Osteoblast (primary cell): Measurements from ENCODE around the gene SUSD4. TPM values are rescaled to one million over a fixed set of nuclear protein-coding genes. Genes with fewer than 3 reads are reported as not detected.
A peak's percentile ranks its signal among the peaks of the same experiment; 100 is the strongest.

Source experiments
- DNase-seq: peaks from one replicate; pipeline ENCODE4 v3.0.0; 2011; ENCODE audit warnings: low spot score, mixed read lengths; ENCODE audit not compliant: insufficient read length; ENCODE audit errors: missing footprints
- H2AFZ ChIP-seq: 2 replicates; pipeline ENCODE4 v1.6.0; 2011; ENCODE audit warnings: mild to moderate bottlenecking, low read length
- H3K27ac ChIP-seq: 2 replicates; pipeline ENCODE4 v1.5.1; 2011; ENCODE audit warnings: mild to moderate bottlenecking, low read depth, low read length, moderate library complexity
- H3K27me3 ChIP-seq: 2 replicates; pipeline ENCODE4 v1.6.0; 2012; ENCODE audit warnings: mild to moderate bottlenecking, control low read depth, inconsistent platforms, low read length, moderate library complexity; ENCODE audit not compliant: insufficient read depth
- H3K36me3 ChIP-seq: 2 replicates; pipeline ENCODE4 v1.5.1; 2011; ENCODE audit warnings: mild to moderate bottlenecking, low read length, control low read depth, moderate library complexity; ENCODE audit not compliant: insufficient read depth
- H3K4me1 ChIP-seq: 2 replicates; pipeline ENCODE4 v1.5.1; 2011; ENCODE audit warnings: mild to moderate bottlenecking, low read length, control low read depth, moderate library complexity; ENCODE audit not compliant: insufficient read depth
- H3K4me2 ChIP-seq: 2 replicates; pipeline ENCODE4 v1.6.0; 2011; ENCODE audit warnings: mild to moderate bottlenecking, low read length; ENCODE audit not compliant: insufficient read depth
- H3K4me3 ChIP-seq: fragments of 200-600 bp; sonication (generic); 3 replicates; pipeline ENCODE4 v1.5.1; 2012; ENCODE audit warnings: mild to moderate bottlenecking, low read length, inconsistent platforms; ENCODE audit not compliant: insufficient read depth
- H3K79me2 ChIP-seq: 2 replicates; pipeline ENCODE4 v1.6.0; 2012; ENCODE audit warnings: mild to moderate bottlenecking, low read length, control low read depth, inconsistent platforms; ENCODE audit not compliant: insufficient read depth
- H3K9me3 ChIP-seq: 2 replicates; pipeline ENCODE4 v1.5.1; 2011; ENCODE audit warnings: low read depth, low read length, control low read depth
- H4K20me1 ChIP-seq: 2 replicates; pipeline ENCODE4 v1.6.0; 2012; ENCODE audit warnings: mild to moderate bottlenecking, low read length, control low read depth; ENCODE audit not compliant: insufficient read depth
- small RNA-seq: library from RNA; depleted of rRNA; stranded (forward); fragments of <200 nt; gene quantifications from one replicate; pipeline ENCODE3, GENCODE V24; 2012
- total RNA-seq: library from RNA; depleted of rRNA; stranded (reverse); fragments of >200 nt; gene quantifications from 2 replicates; pipeline ENCODE4 v1.2.3, GENCODE V29; 2012
- TF ChIP-seq, protein P1 (sequence below): IDR thresholded peaks from 2 replicates; pipeline ENCODE4 v1.5.1; 2011; ENCODE audit warnings: mild to moderate bottlenecking, low read depth, low read length, moderate library complexity; ENCODE audit errors: extremely low read depth

SUSD4 gene
- total RNA-seq, 1 donor, result not detected

DNA sequence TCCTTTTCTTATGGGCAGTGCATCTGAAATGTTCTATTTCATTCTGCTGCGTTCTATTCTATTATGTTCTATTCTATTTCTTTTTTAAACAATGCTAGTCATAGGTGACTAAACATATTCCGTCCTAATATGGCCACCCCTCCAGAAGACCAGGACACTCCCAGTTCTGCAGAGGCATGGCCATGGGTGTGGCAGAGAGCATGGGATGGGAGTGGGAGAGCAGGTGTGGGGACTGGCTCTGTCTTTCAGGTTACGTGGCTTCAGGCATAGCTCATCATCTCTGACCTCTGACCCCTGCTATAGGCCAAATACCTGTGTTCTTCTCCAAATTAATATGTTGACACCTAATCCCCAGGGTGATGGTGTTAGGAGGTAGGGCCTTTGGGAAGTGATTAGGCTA, 187.5 kb downstream of the SUSD4 start:
- no peak for DNase-seq
- TF ChIP-seq, protein P1, sequence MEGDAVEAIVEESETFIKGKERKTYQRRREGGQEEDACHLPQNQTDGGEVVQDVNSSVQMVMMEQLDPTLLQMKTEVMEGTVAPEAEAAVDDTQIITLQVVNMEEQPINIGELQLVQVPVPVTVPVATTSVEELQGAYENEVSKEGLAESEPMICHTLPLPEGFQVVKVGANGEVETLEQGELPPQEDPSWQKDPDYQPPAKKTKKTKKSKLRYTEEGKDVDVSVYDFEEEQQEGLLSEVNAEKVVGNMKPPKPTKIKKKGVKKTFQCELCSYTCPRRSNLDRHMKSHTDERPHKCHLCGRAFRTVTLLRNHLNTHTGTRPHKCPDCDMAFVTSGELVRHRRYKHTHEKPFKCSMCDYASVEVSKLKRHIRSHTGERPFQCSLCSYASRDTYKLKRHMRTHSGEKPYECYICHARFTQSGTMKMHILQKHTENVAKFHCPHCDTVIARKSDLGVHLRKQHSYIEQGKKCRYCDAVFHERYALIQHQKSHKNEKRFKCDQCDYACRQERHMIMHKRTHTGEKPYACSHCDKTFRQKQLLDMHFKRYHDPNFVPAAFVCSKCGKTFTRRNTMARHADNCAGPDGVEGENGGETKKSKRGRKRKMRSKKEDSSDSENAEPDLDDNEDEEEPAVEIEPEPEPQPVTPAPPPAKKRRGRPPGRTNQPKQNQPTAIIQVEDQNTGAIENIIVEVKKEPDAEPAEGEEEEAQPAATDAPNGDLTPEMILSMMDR, result no peak

DNA sequence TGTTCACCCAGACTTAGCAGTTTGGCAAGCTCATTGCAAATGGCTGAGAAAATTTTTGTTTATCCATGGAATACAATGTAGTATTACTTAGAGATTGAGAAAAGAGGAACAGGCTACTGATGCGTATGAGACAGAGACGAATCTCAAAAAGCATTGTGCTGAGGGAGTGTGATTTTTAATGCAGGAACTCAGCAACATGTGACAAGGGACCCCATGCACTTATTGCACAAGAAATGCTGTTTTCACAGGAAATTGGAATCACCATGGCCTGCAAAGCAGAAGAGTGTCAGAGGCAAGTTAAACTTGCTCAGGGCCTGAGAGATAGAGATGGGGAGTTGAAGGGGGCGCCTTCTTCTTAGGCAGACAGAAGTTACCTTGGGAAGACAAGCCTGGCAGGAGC, 188.3 kb downstream of the SUSD4 start:
- H3K27me3 ChIP-seq, result peaks cover 16% of the 10 kb centered on the region
- no peak overlapping the region for H3K4me3 ChIP-seq
- H3K36me3 ChIP-seq, result no peaks in the 10 kb centered on the region
- H3K9me3 ChIP-seq, result no peaks in the 10 kb centered on the region
- no peaks in the 10 kb centered on the region for H3K4me1 ChIP-seq
- no peak overlapping the region for H3K27ac ChIP-seq
- TF ChIP-seq, protein P1, result no peak
- no peak overlapping the region for H3K4me2 ChIP-seq
- no peaks in the 10 kb centered on the region for H4K20me1 ChIP-seq
- no peak overlapping the region for H2AFZ ChIP-seq
- no peaks in the 10 kb centered on the region for H3K79me2 ChIP-seq
- DNase-seq, result no peak

More for the DNA sequence above, 187.5 kb downstream of the SUSD4 start:
- Histone ChIP-seq H2AFZ (no peak overlapping the region), H3K79me2 (no peaks in the 10 kb centered on the region), H3K36me3 (no peaks in the 10 kb centered on the region), H3K4me2 (no peak overlapping the region), H3K27ac (no peak overlapping the region), H3K27me3 (peaks cover 17% of the 10 kb centered on the region), H4K20me1 (no peaks in the 10 kb centered on the region), H3K9me3 (no peaks in the 10 kb centered on the region), H3K4me3 (no peak overlapping the region), H3K4me1 (peaks cover 3% of the 10 kb centered on the region)

DNA sequence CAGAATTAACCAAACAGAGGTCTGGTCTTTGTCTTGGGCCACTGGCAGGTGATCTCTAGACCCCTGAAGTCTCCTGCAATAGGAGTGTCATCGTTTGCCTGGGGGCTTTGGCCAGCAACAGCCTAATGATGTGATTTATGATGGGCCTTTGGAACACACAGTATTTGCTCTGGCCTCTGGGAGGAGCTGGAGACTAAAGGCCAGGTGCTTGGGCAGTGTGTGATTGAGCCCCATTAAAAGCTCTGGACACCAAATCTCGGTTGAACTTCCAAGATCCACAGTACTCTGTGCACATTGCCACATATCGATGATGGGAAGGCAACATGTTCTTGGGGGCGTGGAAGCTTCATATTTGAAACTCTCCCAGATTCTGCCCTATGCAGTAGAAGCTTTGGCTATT, 188.9 kb downstream of the SUSD4 start:
- Histone ChIP-seq H3K27ac (no peak overlapping the region), H3K4me3 (no peak overlapping the region), H3K4me1 (no peaks in the 10 kb centered on the region), H4K20me1 (no peaks in the 10 kb centered on the region), H3K79me2 (no peaks in the 10 kb centered on the region), H3K4me2 (no peak overlapping the region), H3K9me3 (no peaks in the 10 kb centered on the region), H2AFZ (no peak overlapping the region), H3K27me3 (peaks cover 10% of the 10 kb centered on the region), H3K36me3 (no peaks in the 10 kb centered on the region)
- DNase-seq, result no peak
- TF ChIP-seq, protein P1, result peak; percentile 47

Small RNA genes within 50 kb of the gene (small RNA-seq; reads per million reads assigned to genes)
- not detected for gene RNU4-57P

Other genes starting within 250 kb of the SUSD4 start
- gene TLR5, start 220.9 kb downstream of the SUSD4 start, total RNA-seq, result under 0.01 and 0.88 TPM in 2 replicates
- not detected in 2 replicates for gene CCDC185, start 29.2 kb upstream of the SUSD4 start, total RNA-seq